ENCODE data around the gene ZACN.

ZACN gene

DNA sequence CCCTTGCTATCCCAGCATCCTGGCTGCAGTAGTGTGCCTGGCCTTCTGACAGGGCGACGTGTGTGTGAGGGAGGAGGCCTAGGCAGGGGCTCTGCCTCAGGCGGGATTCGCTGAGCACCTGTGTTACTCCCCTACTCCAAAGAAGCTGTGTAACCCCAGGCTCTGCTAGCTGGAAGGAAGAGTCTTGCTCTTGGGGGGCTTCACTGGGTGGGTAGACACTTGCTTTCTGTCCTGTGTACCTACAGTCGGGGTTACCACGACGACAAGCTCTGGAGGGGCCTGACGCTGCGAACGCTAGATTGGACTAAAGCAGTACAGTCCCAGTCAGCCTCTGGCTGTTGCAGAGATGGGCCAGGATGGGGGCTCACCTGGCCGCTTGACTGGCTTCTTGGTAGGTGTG, 15.1 kb downstream of the ZACN start:
- no peak overlapping the region for H3K4me3 ChIP-seq (ENCODE audit: control insufficient read depth, low read depth, low read length)
- DNase-seq (ENCODE audit: low read depth), result no peak
- TF ChIP-seq, protein P1, sequence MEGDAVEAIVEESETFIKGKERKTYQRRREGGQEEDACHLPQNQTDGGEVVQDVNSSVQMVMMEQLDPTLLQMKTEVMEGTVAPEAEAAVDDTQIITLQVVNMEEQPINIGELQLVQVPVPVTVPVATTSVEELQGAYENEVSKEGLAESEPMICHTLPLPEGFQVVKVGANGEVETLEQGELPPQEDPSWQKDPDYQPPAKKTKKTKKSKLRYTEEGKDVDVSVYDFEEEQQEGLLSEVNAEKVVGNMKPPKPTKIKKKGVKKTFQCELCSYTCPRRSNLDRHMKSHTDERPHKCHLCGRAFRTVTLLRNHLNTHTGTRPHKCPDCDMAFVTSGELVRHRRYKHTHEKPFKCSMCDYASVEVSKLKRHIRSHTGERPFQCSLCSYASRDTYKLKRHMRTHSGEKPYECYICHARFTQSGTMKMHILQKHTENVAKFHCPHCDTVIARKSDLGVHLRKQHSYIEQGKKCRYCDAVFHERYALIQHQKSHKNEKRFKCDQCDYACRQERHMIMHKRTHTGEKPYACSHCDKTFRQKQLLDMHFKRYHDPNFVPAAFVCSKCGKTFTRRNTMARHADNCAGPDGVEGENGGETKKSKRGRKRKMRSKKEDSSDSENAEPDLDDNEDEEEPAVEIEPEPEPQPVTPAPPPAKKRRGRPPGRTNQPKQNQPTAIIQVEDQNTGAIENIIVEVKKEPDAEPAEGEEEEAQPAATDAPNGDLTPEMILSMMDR (IDR thresholded peaks at IDR 0.05; ENCODE audit: control insufficient read depth, insufficient read depth, low read depth, low read length, missing control alignments), result no peak

- TF ChIP-seq, protein P1 (IDR thresholded peaks at IDR 0.05; ENCODE audit: control insufficient read depth, insufficient read depth, low read depth, low read length, missing control alignments), result no peak
- DNase-seq (ENCODE audit: low read depth), result no peak
- no peak overlapping the region for H3K4me3 ChIP-seq (ENCODE audit: control insufficient read depth, low read depth, low read length)
These were observed 17.0 kb downstream of the ZACN start for GRCh38 chr17:76095943-76096342.

DNA sequence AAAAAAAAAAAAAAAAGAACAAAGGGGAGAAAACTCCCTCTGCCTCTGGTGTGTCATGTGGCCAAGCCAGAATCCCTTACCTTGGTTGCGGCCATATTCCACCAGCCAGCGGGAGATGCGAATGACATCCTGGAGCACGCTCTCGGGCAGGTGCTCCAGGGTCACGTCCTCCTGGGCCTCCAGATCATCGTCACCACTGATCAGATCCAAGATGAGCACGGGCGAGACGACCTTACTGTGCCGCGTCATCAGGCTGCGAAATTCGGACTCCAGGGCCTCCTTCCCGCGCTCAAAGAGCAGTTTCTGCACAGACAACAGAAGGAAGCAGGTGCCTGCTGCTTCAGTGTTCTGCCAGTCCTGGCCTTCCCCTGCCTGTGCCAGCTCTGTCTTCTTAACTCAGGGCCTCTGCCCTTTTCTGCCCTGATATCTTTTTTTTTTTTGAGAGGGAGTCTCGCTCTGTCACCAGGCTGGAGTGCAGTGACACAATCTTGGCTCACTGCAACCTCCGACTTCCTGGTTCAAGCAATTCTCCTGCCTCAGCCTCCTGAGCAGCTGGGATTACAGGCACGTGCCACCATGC, 18.8 kb downstream of the ZACN start:
- TF ChIP-seq, protein P1 (IDR thresholded peaks at IDR 0.05; ENCODE audit: control insufficient read depth, insufficient read depth, low read depth, low read length, missing control alignments), result no peak
- no peak overlapping the region for H3K4me3 ChIP-seq (ENCODE audit: control insufficient read depth, low read depth, low read length)
- DNase-seq (ENCODE audit: low read depth), result no peak

DNA sequence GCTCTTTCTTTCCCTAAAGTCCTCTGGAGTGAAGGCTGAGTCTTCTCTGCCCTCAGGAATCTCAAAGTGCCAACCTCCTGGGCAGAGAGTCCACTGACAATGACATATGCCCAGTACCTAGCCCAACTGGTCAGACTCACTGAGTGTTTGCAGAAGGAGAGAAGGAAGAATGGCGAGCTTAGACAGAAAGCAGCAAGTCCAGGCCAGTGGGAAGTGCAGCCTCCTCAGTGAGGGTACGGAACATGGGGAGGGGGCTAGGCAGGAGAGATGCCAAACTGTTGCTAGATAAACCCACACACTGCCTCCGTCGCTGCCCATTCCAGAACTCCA, 23.9 kb downstream of the ZACN start:
- TF ChIP-seq, protein P1 (IDR thresholded peaks at IDR 0.05; ENCODE audit: control insufficient read depth, insufficient read depth, low read depth, low read length, missing control alignments), result no peak
- no peak for DNase-seq (ENCODE audit: low read depth)
- H3K4me3 ChIP-seq (ENCODE audit: control insufficient read depth, low read depth, low read length), result peak overlapping the region; percentile 87

GRCh38 chr17:76103274-76104139, 24.5 kb downstream of the ZACN start, which contains the start of gene EXOC7:
TSS of gene EXOC7 (minus strand) at chr17:76103787. CDS start at chr17:76103692, 95 bp downstream.
- peak; percentile 52 for DNase-seq (ENCODE audit: low read depth)
- H3K4me3 ChIP-seq (ENCODE audit: control insufficient read depth, low read depth, low read length), result peak within 1 kb of the TSS; percentile 87
- TF ChIP-seq, protein P1 (IDR thresholded peaks at IDR 0.05; ENCODE audit: control insufficient read depth, insufficient read depth, low read depth, low read length, missing control alignments), result peak; percentile 21

DNA sequence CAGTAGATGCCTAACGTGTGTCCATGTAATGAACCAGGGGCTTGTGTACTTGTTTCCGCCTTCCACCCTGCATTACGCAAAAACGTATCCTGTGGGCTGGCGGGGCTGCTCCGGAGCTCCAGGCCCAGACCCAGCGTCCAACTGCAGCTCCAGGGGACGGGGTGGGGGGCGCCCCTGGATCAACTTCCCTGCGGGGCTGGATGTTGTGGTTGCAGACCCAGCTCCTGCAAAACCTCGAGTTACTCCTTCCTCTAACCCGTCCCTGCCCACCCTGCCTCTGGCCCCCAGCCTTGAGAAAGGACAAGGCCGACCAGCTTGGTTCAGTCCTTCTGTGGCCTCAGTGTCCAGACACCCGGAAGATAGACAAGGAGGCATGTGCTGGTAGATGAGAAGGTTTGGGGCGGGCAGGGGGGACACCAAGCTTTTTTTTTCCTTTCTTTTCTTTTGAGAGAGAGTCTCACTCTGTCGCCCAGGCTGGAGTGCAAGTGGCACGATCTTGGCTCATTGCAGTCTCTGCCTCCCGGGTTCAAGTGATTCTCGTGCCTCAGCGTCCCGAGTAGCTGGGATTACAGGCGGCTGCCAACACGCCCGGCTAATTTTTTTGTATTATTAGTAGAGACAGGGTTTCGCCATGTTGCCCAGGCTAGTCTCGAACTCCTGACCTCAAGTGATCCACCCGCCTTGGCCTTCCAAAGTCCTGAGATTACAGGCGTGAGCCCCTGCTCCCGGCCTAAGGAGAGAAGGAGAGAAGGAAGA, 25.3 kb downstream of the ZACN start:
- DNase-seq (ENCODE audit: low read depth), result no peak
- peak overlapping the region; percentile 87 for H3K4me3 ChIP-seq (ENCODE audit: control insufficient read depth, low read depth, low read length)

More for the DNA sequence above, 25.3 kb downstream of the ZACN start:
- TF ChIP-seq, protein P1 (IDR thresholded peaks at IDR 0.05; ENCODE audit: control insufficient read depth, insufficient read depth, low read depth, low read length, missing control alignments), result no peak
